CD4-positive, alpha-beta T cell (primary cell): Measurements from ENCODE around the gene WFDC10B. TPM values are rescaled to one million over a fixed set of nuclear protein-coding genes. Genes with fewer than 3 reads are reported as not detected.

ENCODE experiments used
- ATAC-seq: fragments of 200-7000 bp; cut with Tn5 transposase; one replicate; pipeline ENCODE4 v1.10.0; 2022; ENCODE audit warnings: mild to moderate bottlenecking; ENCODE audit not compliant: poor library complexity
- CTCF ChIA-PET: fragments of 350-600 bp; sonication (Branson Sonifier 250); formaldehyde crosslinking; loops from one replicate; lab custom pipeline; 2021; ENCODE audit warnings: antibody characterized with exemption, inconsistent platforms; lab: Charles Lee
- POLR2A ChIA-PET: fragments of 350-600 bp; sonication (Branson Sonifier 250); formaldehyde crosslinking; loops from one replicate; lab custom pipeline; 2021; ENCODE audit warnings: antibody characterized with exemption, inconsistent platforms; lab: Charles Lee
- DNase-seq, 14 experiments: peaks; one replicate each; pipeline ENCODE4 v3.0.0-alpha.2; 2013 to 2020; ENCODE audit warnings: mixed read lengths in 2 of 14
- H3K27ac ChIP-seq, 2 donors: one replicate each; pipeline versions ENCODE4 v1.5.1 to v1.7.0; 2013; ENCODE audit warnings: low read length in 2 of 2, low read depth in 1 of 2, mild to moderate bottlenecking in 1 of 2
- H3K27me3 ChIP-seq, 2 experiments: 1 replicate in 1 of 2; 2 replicates in 1 of 2; pipeline versions ENCODE4 v1.6.1 to v1.7.0; 2013; ENCODE audit warnings: low read length in 2 of 2, control low read depth in 1 of 2, mild to moderate bottlenecking in 1 of 2, moderate library complexity in 1 of 2; ENCODE audit not compliant: insufficient read depth in 2 of 2, control insufficient read depth in 1 of 2
- H3K36me3 ChIP-seq: one replicate; pipeline ENCODE4 v1.6.1; 2013; ENCODE audit warnings: low read length, control low read depth; ENCODE audit not compliant: insufficient read depth
- H3K4me1 ChIP-seq: one replicate; pipeline ENCODE4 v1.6.1; 2013; ENCODE audit warnings: low read length, control low read depth; ENCODE audit not compliant: insufficient read depth
- H3K4me3 ChIP-seq: one replicate; pipeline ENCODE4 v1.5.1; 2013; ENCODE audit warnings: mild to moderate bottlenecking, low read length, moderate library complexity
- H3K9me3 ChIP-seq, 2 experiments: 1 replicate in 1 of 2; 2 replicates in 1 of 2; pipeline versions ENCODE4 v1.6.1 to v1.7.0; 2013; ENCODE audit warnings: low read length in 2 of 2, mild to moderate bottlenecking in 2 of 2, control low read depth in 1 of 2, moderate library complexity in 1 of 2; ENCODE audit not compliant: control insufficient read depth in 1 of 2, insufficient read depth in 1 of 2
- H3K27ac Mint-ChIP-seq: one replicate; pipeline ENCODE4 v1.8.0; 2020; ENCODE audit warnings: mixed read lengths
- H3K27me3 Mint-ChIP-seq: one replicate; pipeline ENCODE4 v1.8.0; 2021; ENCODE audit warnings: mixed read lengths
- H3K36me3 Mint-ChIP-seq: one replicate; pipeline ENCODE4 v1.8.0; 2021; ENCODE audit warnings: low read depth, mixed read lengths
- H3K4me1 Mint-ChIP-seq: one replicate; pipeline ENCODE4 v1.8.0; 2021; ENCODE audit warnings: low read depth, mixed read lengths
- H3K4me3 Mint-ChIP-seq: one replicate; pipeline ENCODE4 v1.8.0; 2020; ENCODE audit warnings: mild to moderate bottlenecking, mixed read lengths
- H3K9me3 Mint-ChIP-seq: one replicate; pipeline ENCODE4 v1.8.0; 2020; ENCODE audit warnings: mixed read lengths
- intact Hi-C, 2 experiments: fragments of 100-400 bp; cut with DNase I in 1 of 2; cut with micrococcal nuclease in 1 of 2; formaldehyde crosslinking; loops; one replicate each; pipeline versions ENCODE4 v1.15.1 to v1.9.0; 2023 to 2025; cut with DNase I, micrococcal nuclease
- total RNA-seq, 174 experiments: library from RNA in 2 of 174; stranded (reverse) in 2 of 174; gene quantifications; one replicate each; pipeline ENCODE4 v1.2.3 and lab custom pipeline; 2021 to 2026
- TF ChIP-seq, protein P1 (sequence below): fragments of 200-600 bp; IDR thresholded peaks from one replicate; pipeline ENCODE4 v1.8.0; 2022; ENCODE audit warnings: antibody characterized with exemption, mild to moderate bottlenecking

Gene WFDC10B
- total RNA-seq, 2 experiments from 2014 or later = not detected

DNA sequence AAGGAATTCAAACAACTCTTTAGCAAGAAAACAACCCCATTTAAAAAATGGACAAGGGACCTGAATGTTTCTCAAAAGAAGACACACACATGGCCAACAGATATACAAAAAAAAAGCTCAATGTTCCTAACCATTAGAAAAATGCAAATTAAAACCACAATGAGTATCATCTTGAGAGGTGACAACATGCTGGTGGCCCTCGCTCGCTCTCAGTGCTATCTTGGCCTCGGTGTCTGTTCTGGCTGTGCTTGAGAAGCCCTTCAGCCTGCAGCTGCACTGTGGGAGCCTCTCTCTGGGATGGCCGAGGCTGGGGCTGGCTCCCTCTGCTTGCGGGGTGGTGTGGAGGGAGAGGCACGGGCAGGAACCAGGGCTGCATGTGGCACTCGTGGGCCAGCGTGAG lies 30.7 kb upstream of the WFDC10B start:
- Histone ChIP-seq H3K27ac (no peak overlapping the region), H3K36me3 (no peaks in the 10 kb centered on the region), H3K9me3 (peaks cover 20 to 26% of the 10 kb centered on the region in 2 experiments), H3K27me3 (no peaks in the 10 kb centered on the region), H3K4me1 (no peaks in the 10 kb centered on the region), H3K4me3 (no peak overlapping the region)
- Mint-ChIP-seq H3K9me3 (peaks cover 11% of the 10 kb centered on the region), H3K36me3 (peaks cover 3% of the 10 kb centered on the region), H3K27me3 (peaks cover 43% of the 10 kb centered on the region), H3K4me1 (no peaks in the 10 kb centered on the region), H3K4me3 (no peak overlapping the region), H3K27ac (no peak overlapping the region)
- CTCF ChIA-PET = no interaction called here
- intact Hi-C loops = no loop called here
- TF ChIP-seq, protein P1, sequence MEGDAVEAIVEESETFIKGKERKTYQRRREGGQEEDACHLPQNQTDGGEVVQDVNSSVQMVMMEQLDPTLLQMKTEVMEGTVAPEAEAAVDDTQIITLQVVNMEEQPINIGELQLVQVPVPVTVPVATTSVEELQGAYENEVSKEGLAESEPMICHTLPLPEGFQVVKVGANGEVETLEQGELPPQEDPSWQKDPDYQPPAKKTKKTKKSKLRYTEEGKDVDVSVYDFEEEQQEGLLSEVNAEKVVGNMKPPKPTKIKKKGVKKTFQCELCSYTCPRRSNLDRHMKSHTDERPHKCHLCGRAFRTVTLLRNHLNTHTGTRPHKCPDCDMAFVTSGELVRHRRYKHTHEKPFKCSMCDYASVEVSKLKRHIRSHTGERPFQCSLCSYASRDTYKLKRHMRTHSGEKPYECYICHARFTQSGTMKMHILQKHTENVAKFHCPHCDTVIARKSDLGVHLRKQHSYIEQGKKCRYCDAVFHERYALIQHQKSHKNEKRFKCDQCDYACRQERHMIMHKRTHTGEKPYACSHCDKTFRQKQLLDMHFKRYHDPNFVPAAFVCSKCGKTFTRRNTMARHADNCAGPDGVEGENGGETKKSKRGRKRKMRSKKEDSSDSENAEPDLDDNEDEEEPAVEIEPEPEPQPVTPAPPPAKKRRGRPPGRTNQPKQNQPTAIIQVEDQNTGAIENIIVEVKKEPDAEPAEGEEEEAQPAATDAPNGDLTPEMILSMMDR = no peak
- DNase-seq = no peak
- POLR2A ChIA-PET = no interaction called here
- no peak for ATAC-seq

DNA sequence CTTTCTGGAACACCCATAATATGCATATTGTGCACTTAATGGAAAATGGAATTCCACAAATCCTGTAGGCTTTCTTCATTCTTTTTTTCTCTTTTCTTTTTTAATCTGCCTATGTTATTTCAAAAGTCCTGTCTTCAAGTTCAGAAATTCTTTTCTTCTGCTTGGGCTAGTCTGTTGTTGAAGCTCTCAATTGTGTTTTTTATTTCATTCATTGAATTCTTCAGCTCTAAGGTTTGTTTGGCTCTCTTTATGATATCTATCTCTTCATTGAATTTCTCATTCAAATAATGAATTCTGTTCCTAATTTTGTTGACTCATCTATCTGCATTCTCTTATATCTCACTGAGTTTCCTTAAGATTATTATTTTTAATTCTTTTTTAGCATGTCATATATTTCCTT lies 27.4 kb upstream of the WFDC10B start:
- POLR2A ChIA-PET = no interaction called here
- Histone ChIP-seq H3K27ac (no peak overlapping the region), H3K36me3 (no peaks in the 10 kb centered on the region), H3K27me3 (no peaks in the 10 kb centered on the region), H3K4me3 (no peak overlapping the region), H3K9me3 (peaks cover 20 to 25% of the 10 kb centered on the region in 2 experiments), H3K4me1 (no peaks in the 10 kb centered on the region)
- TF ChIP-seq, protein P1 = no peak
- H3K36me3 Mint-ChIP-seq = peaks cover 3% of the 10 kb centered on the region
- no peaks in the 10 kb centered on the region for H3K4me1 Mint-ChIP-seq
- H3K9me3 Mint-ChIP-seq = peaks cover 11% of the 10 kb centered on the region
- ATAC-seq (no peak), DNase-seq (no peak)
- H3K27me3 Mint-ChIP-seq = peaks cover 30% of the 10 kb centered on the region
- no peak overlapping the region for H3K27ac Mint-ChIP-seq
- CTCF ChIA-PET = no interaction called here
- intact Hi-C loops = no loop called here
- H3K4me3 Mint-ChIP-seq = no peak overlapping the region

- no peaks in the 10 kb centered on the region for H3K4me1 Mint-ChIP-seq
- no peak overlapping the region for H3K4me3 Mint-ChIP-seq
- H3K27ac Mint-ChIP-seq = no peak overlapping the region
- Histone ChIP-seq H3K4me3 (no peak overlapping the region), H3K9me3 (peaks cover 8 to 10% of the 10 kb centered on the region in 2 experiments), H3K27me3 (peaks cover 0 to 7% of the 10 kb centered on the region in 2 experiments), H3K4me1 (no peaks in the 10 kb centered on the region), H3K36me3 (no peaks in the 10 kb centered on the region), H3K27ac (no peak overlapping the region)
- ChIA-PET POLR2A (no interaction called here), CTCF (no interaction called here)
- DNase-seq (no peak), ATAC-seq (no peak)
- TF ChIP-seq, protein P1 = no peak
- H3K9me3 Mint-ChIP-seq = peaks cover 3% of the 10 kb centered on the region
- intact Hi-C loops = no loop called here
- peaks cover 3% of the 10 kb centered on the region for H3K36me3 Mint-ChIP-seq
- peaks cover 40% of the 10 kb centered on the region for H3K27me3 Mint-ChIP-seq
Observed at GRCh38 chr20:45727044-45727443, 22.2 kb upstream of the WFDC10B start.
